ENCODE data around the gene COL18A1. TPM values are rescaled to one million over a fixed set of nuclear protein-coding genes. Genes with fewer than 3 reads are reported as not detected.
A peak's percentile ranks its signal among the peaks of the same experiment; 100 is the strongest.

COL18A1 gene
- polyA plus RNA-seq (13.0 to 24.0 TPM (median 18.9 TPM) in 3 replicates), polyA minus RNA-seq (11.7 to 21.3 TPM (median 14.4 TPM) in 3 replicates)
- polyA plus RNA-seq (2011; ENCODE audit: low read depth) = 3.9 TPM
- 3.2 and 8.8 TPM in 2 replicates for polyA plus RNA-seq (2011; cell fraction: cytosol; rRNA removed)
- polyA plus RNA-seq (2011; cell fraction: nucleus; rRNA removed) = 44.9 and 77.1 TPM in 2 replicates
- polyA plus RNA-seq (2012; ENCODE audit: low replicate concordance) = 9.3 and 34.2 TPM in 2 replicates
- polyA minus RNA-seq (2011; cell fraction: cytosol; rRNA and poly(A)+ RNA removed) = 32.4 TPM
- 84.5 and 98.7 TPM in 2 replicates for polyA minus RNA-seq (2011; cell fraction: nucleus; rRNA and poly(A)+ RNA removed)

DNA sequence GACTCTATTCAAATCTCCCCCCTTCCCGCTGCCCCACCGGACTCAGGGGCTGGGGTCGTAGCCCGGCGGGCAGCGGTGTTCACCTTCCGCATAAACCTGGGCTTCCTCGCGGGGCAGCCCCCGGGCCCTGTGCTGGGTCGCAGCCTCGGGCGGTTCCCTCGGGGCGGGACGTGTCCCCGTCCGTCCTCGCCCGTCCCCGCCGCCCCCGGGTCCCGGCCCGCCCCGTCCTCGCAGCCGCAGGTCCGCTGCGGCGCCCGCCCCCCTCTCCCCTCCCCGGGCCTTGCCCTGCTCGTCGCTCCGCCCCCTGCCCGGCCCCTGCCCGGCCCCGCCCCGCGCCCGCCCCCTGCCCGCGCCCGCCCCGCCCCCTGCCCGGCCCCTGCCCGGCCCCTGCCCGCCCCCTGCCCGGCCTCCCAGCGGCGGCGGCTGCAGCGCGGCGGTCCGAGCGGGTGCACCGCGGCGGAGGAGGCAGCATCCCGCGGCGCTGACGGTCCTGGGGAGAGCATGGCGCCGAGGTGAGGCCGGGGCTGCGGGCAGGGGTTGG, at the start of gene COL18A1:
COL18A1 (plus strand) TSS at position 436 of the 541 bp plus-strand sequence; CDS start at position 502, 66 bp downstream.
- Histone ChIP-seq H2AFZ (ENCODE audit: control insufficient read depth, low read length) (peak within 1 kb of the TSS; percentile 9), H4K20me1 (ENCODE audit: control insufficient read depth, extremely low read depth, insufficient read depth, low read length) (peaks cover 11% of the 10 kb centered on the region), H3K4me3 (ENCODE audit: control insufficient read depth in 2 of 3, extremely low read depth in 1 of 3, insufficient read depth in 2 of 3, low read depth in 1 of 3, low read length in 3 of 3) (peak within 1 kb of the TSS; percentile 42 to 75 (median 67)), H3K27me3 (ENCODE audit: control insufficient read depth, extremely low read depth, insufficient read depth, low read length) (no peaks in the 10 kb centered on the region), H3K4me2 (ENCODE audit: control insufficient read depth, extremely low read depth, insufficient read depth, low read depth, low read length) (peak within 1 kb of the TSS; percentile 84), H3K9me1 (ENCODE audit: control insufficient read depth, extremely low read depth, insufficient read depth, low read length) (peaks cover 6% of the 10 kb centered on the region), H3K9me3 (ENCODE audit: control insufficient read depth, low read depth, low read length) (peaks cover 2% of the 10 kb centered on the region), H3K9ac (ENCODE audit: control insufficient read depth, extremely low read depth, insufficient read depth, low read length) (peak within 1 kb of the TSS; percentile 54), H3K4me1 (ENCODE audit: control insufficient read depth, extremely low read depth, insufficient read depth, low read length) (peaks cover 60% of the 10 kb centered on the region), H3K36me3 (ENCODE audit: control insufficient read depth in 2 of 2, extremely low read depth in 1 of 2, insufficient read depth in 2 of 2, low read length in 2 of 2) (no peaks in the 10 kb centered on the region), H3K27ac (ENCODE audit: control insufficient read depth, insufficient read depth, low read length) (peak within 1 kb of the TSS; percentile 78), H3K79me2 (ENCODE audit: control insufficient read depth, insufficient read depth, low read length) (peaks cover 6% of the 10 kb centered on the region)
- DNase-seq (ENCODE audit: low read depth, low spot score) (no peak), FAIRE-seq (no peak)
- TF ChIP-seq CTCF (optimal IDR thresholded peaks at IDR 0.05 in 1 of 3, IDR thresholded peaks at IDR 0.05 in 1 of 3, conservative IDR thresholded peaks at IDR 0.05 in 1 of 3; ENCODE audit: extremely low read depth in 1 of 3, insufficient read depth in 2 of 3, low read length in 3 of 3) = no peak
- no peak for TF ChIP-seq EZH2 (IDR thresholded peaks at IDR 0.05; ENCODE audit: low read length)
- dilution Hi-C loops (cut with MboI; ENCODE audit: extremely low pct_ligation_motif_present, low sequenced_read_pairs) = no loop called here

DNA sequence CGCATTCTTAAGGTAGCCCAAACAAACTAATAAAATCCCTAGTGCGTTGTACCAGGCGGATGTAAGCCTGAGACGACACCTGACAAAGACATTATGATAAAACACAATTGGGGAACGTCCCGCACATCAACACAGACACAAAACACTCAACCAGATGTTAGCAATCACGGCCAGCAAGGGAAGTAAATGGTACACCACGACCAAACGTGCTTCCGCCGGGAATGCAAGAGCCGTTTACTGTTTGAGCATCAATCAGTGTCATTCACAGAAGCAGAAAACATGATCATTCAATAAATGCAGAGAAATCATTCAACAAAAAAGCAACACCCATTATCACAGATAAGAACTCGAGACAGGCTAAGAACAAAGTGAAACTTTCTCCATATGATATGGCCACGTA, 49.4 kb upstream of the COL18A1 start:
- H3K9me3 ChIP-seq (ENCODE audit: control insufficient read depth, low read depth, low read length) = no peaks in the 10 kb centered on the region
- H3K4me3 ChIP-seq (ENCODE audit: control insufficient read depth in 2 of 3, extremely low read depth in 1 of 3, insufficient read depth in 2 of 3, low read depth in 1 of 3, low read length in 3 of 3) = no peak overlapping the region
- no peak overlapping the region for H3K9ac ChIP-seq (ENCODE audit: control insufficient read depth, extremely low read depth, insufficient read depth, low read length)
- FAIRE-seq = no peak
- TF ChIP-seq EZH2 (IDR thresholded peaks at IDR 0.05; ENCODE audit: low read length) (no peak), CTCF (optimal IDR thresholded peaks at IDR 0.05 in 1 of 3, IDR thresholded peaks at IDR 0.05 in 1 of 3, conservative IDR thresholded peaks at IDR 0.05 in 1 of 3; ENCODE audit: extremely low read depth in 1 of 3, insufficient read depth in 2 of 3, low read length in 3 of 3) (no peak)
- H4K20me1 ChIP-seq (ENCODE audit: control insufficient read depth, extremely low read depth, insufficient read depth, low read length) = no peaks in the 10 kb centered on the region
- H3K4me2 ChIP-seq (ENCODE audit: control insufficient read depth, extremely low read depth, insufficient read depth, low read depth, low read length) = no peak overlapping the region
- no peak overlapping the region for H3K27ac ChIP-seq (ENCODE audit: control insufficient read depth, insufficient read depth, low read length)
- dilution Hi-C loops (cut with MboI; ENCODE audit: extremely low pct_ligation_motif_present, low sequenced_read_pairs) = no loop called here
- peaks cover 15% of the 10 kb centered on the region for H3K27me3 ChIP-seq (ENCODE audit: control insufficient read depth, extremely low read depth, insufficient read depth, low read length)
- no peaks in the 10 kb centered on the region for H3K79me2 ChIP-seq (ENCODE audit: control insufficient read depth, insufficient read depth, low read length)
- no peaks in the 10 kb centered on the region for H3K36me3 ChIP-seq (ENCODE audit: control insufficient read depth in 2 of 2, extremely low read depth in 1 of 2, insufficient read depth in 2 of 2, low read length in 2 of 2)
- H3K4me1 ChIP-seq (ENCODE audit: control insufficient read depth, extremely low read depth, insufficient read depth, low read length) = peaks cover 3% of the 10 kb centered on the region
- no peak for DNase-seq (ENCODE audit: low read depth, low spot score)
- no peak overlapping the region for H2AFZ ChIP-seq (ENCODE audit: control insufficient read depth, low read length)
- H3K9me1 ChIP-seq (ENCODE audit: control insufficient read depth, extremely low read depth, insufficient read depth, low read length) = no peaks in the 10 kb centered on the region

Data from keratinocyte (primary cell).